ENCODE results near the gene GLDN.

GLDN gene

DNA sequence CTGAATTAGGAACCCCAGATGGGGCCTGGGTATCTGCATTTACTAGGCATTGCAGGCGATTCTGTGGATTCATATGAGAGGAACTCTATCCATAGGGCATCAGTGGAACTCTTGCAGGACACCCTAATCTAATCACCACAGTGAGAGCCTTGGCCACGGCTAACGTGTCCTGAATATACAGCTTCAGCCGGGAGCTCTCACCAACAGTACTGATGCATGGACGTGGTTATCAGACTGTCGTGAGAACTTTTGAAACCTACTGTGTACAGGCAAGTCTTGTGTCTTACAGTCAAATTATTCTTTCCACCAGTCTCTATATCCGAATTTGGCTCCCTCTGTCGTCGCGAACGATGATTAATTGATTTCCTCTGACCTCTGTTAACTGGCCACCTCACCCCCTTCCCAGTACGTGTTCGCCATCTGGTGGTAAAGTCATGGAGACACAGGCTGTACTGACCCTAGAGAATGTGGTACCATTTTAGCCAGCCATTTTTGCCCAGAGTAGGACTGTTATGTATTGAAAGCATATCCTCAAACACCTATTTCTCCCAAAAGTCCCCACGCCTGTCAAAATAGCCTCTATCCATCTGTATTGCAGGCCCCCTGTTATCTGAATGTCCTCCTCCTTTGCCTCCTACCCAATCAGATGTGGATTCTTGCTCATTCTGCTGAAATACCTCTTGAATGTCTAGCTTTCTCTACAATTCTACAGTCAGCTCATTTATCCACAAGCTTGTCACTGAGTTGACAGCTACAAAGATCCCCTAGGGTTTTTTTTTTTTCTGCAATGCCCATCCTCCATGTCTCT, 39.7 kb downstream of the GLDN start:
- no peak overlapping the region for H2BK5ac ChIP-seq (ENCODE audit: low read length)
- no peak overlapping the region for H3K4ac ChIP-seq (ENCODE audit: low read depth, low read length)
- no peak overlapping the region for H4K5ac ChIP-seq (ENCODE audit: low read length)
- no peak overlapping the region for H2BK120ac ChIP-seq (ENCODE audit: low read depth, low read length)
- H3K9ac ChIP-seq (ENCODE audit: low read length) = no peak overlapping the region
- H3K27ac ChIP-seq (ENCODE audit: low read depth, low read length) = no peak overlapping the region
- DNase-seq = peak; percentile 83
- H3K79me2 ChIP-seq (ENCODE audit: control insufficient read depth, insufficient read depth, low read length) = no peaks in the 10 kb centered on the region
- H3K79me1 ChIP-seq (ENCODE audit: low read length) = no peaks in the 10 kb centered on the region
- H3K4me3 ChIP-seq (ENCODE audit: low read length) = no peak overlapping the region
- no CpG with 5 or more reads among the region's 14 CpGs for WGBS (ENCODE audit: extremely low coverage, insufficient coverage, low lambda C conversion rate)
- no peak overlapping the region for H3K56ac ChIP-seq (ENCODE audit: low read length)
- H3K36me3 ChIP-seq (ENCODE audit: control insufficient read depth, insufficient read depth, low read length) = no peaks in the 10 kb centered on the region
- no peaks in the 10 kb centered on the region for H3K27me3 ChIP-seq (ENCODE audit: insufficient read depth, low read length, poor library complexity)
- peaks cover 2% of the 10 kb centered on the region for H3K4me1 ChIP-seq (ENCODE audit: control insufficient read depth, low read depth, low read length)
- H3K4me2 ChIP-seq (ENCODE audit: low read length) = no peak overlapping the region
- H3K18ac ChIP-seq (ENCODE audit: low read length) = no peak overlapping the region
- no peak overlapping the region for H4K8ac ChIP-seq (ENCODE audit: low read depth, low read length)
- H2BK15ac ChIP-seq (replicated peaks; ENCODE audit: low read depth) = no peak overlapping the region
- no peak overlapping the region for H3K23ac ChIP-seq (ENCODE audit: low read length)
- H2AK5ac ChIP-seq (ENCODE audit: low read length) = no peak overlapping the region

DNA sequence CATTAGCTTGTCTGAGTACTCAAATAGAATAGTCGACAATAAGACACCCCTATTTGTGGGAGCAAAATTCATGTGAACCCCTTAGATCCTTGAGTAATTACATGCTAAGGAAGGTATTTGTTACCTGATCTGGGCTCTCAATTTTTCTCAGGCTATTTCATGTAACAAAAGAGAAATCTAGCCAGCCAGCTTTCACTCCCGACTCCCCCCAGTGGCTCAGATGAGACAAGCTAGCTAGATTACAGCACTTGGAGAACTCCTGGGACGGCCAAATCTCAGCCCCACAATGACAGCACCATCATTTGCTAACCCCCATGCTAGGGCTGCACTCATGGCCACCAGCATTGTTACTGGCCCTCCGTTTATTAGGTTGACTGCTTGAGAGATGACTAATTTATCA, 41.3 kb downstream of the GLDN start:
- H3K4ac ChIP-seq (ENCODE audit: low read depth, low read length) = no peak overlapping the region
- no peak overlapping the region for H2BK120ac ChIP-seq (ENCODE audit: low read depth, low read length)
- H3K36me3 ChIP-seq (ENCODE audit: control insufficient read depth, insufficient read depth, low read length) = no peaks in the 10 kb centered on the region
- no peak overlapping the region for H4K5ac ChIP-seq (ENCODE audit: low read length)
- H3K79me1 ChIP-seq (ENCODE audit: low read length) = no peaks in the 10 kb centered on the region
- no peak overlapping the region for H3K4me3 ChIP-seq (ENCODE audit: low read length)
- no peak overlapping the region for H2AK5ac ChIP-seq (ENCODE audit: low read length)
- H3K27ac ChIP-seq (ENCODE audit: low read depth, low read length) = no peak overlapping the region
- H2BK15ac ChIP-seq (replicated peaks; ENCODE audit: low read depth) = no peak overlapping the region
- no peak overlapping the region for H3K9ac ChIP-seq (ENCODE audit: low read length)
- H2BK5ac ChIP-seq (ENCODE audit: low read length) = no peak overlapping the region
- H3K56ac ChIP-seq (ENCODE audit: low read length) = no peak overlapping the region
- H3K27me3 ChIP-seq (ENCODE audit: insufficient read depth, low read length, poor library complexity) = no peaks in the 10 kb centered on the region
- no peak overlapping the region for H3K18ac ChIP-seq (ENCODE audit: low read length)
- H3K23ac ChIP-seq (ENCODE audit: low read length) = no peak overlapping the region
- WGBS (ENCODE audit: extremely low coverage, insufficient coverage, low lambda C conversion rate) = no CpG with 5 or more reads among the region's 4 CpGs
- no peak overlapping the region for H4K8ac ChIP-seq (ENCODE audit: low read depth, low read length)
- no peaks in the 10 kb centered on the region for H3K79me2 ChIP-seq (ENCODE audit: control insufficient read depth, insufficient read depth, low read length)
- DNase-seq = peak; percentile 81
- no peak overlapping the region for H3K4me2 ChIP-seq (ENCODE audit: low read length)
- H3K4me1 ChIP-seq (ENCODE audit: control insufficient read depth, low read depth, low read length) = peaks cover 2% of the 10 kb centered on the region

DNA sequence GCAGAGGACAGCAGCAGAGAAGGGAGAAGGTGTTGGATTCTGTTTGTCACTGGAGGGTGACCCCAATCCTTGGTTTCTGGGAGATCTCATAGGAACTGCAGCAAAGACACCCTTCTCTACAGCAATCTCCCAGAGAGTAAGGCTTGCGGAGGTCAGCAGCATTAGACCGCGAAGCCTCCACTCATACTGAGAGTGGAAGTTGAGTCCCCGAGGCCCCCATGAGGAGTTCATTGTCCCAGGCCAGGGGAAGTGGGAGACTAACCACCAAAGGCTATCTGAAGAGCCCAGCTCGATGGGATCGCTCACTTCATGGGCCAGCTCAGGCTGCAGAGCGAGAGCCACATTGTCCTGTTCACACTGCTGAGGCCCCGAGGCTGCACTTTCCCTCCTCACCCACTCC, 44.6 kb downstream of the GLDN start:
- Histone ChIP-seq H3K79me1 (ENCODE audit: low read length) (no peaks in the 10 kb centered on the region), H3K9ac (ENCODE audit: low read length) (no peak overlapping the region), H3K4me3 (ENCODE audit: low read length) (no peak overlapping the region), H3K27ac (ENCODE audit: low read depth, low read length) (no peak overlapping the region), H3K56ac (ENCODE audit: low read length) (no peak overlapping the region), H3K18ac (ENCODE audit: low read length) (no peak overlapping the region), H2BK120ac (ENCODE audit: low read depth, low read length) (no peak overlapping the region), H3K27me3 (ENCODE audit: insufficient read depth, low read length, poor library complexity) (no peaks in the 10 kb centered on the region), H3K23ac (ENCODE audit: low read length) (no peak overlapping the region), H2BK15ac (replicated peaks; ENCODE audit: low read depth) (no peak overlapping the region), H3K4ac (ENCODE audit: low read depth, low read length) (no peak overlapping the region), H2BK5ac (ENCODE audit: low read length) (no peak overlapping the region), H3K4me2 (ENCODE audit: low read length) (no peak overlapping the region), H3K4me1 (ENCODE audit: control insufficient read depth, low read depth, low read length) (peaks cover 4% of the 10 kb centered on the region), H4K8ac (ENCODE audit: low read depth, low read length) (no peak overlapping the region), H3K79me2 (ENCODE audit: control insufficient read depth, insufficient read depth, low read length) (no peaks in the 10 kb centered on the region), H3K36me3 (ENCODE audit: control insufficient read depth, insufficient read depth, low read length) (no peaks in the 10 kb centered on the region), H4K5ac (ENCODE audit: low read length) (no peak overlapping the region), H2AK5ac (ENCODE audit: low read length) (no peak overlapping the region)
- WGBS (ENCODE audit: extremely low coverage, insufficient coverage, low lambda C conversion rate) = no CpG with 5 or more reads among the region's 8 CpGs
- no peak for DNase-seq

DNA sequence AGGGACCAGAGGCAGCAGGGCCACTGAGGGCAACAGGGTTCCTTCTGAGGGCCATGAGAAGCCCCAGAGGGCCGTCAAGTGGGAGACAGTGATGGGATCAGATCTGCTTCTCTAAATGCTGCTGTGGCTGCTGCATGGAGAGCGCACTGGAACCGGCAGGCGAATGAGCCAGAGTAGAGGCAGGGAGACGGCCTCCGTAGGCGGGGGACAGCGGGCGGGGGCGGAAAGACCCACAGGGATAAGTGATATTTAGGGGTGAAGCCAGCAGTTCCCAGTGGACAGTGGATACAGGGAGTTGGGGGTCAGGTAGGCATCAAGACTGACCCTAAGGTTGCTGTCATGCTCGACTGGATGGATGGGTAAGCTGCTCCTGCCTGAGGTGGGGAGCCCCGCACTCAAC, 45.0 kb downstream of the GLDN start:
- no peak overlapping the region for H2AK5ac ChIP-seq (ENCODE audit: low read length)
- no CpG with 5 or more reads among the region's 12 CpGs for WGBS (ENCODE audit: extremely low coverage, insufficient coverage, low lambda C conversion rate)
- no peak overlapping the region for H3K18ac ChIP-seq (ENCODE audit: low read length)
- no peak overlapping the region for H3K23ac ChIP-seq (ENCODE audit: low read length)
- H4K5ac ChIP-seq (ENCODE audit: low read length) = no peak overlapping the region
- H3K4me2 ChIP-seq (ENCODE audit: low read length) = no peak overlapping the region
- no peak for DNase-seq
- H3K27me3 ChIP-seq (ENCODE audit: insufficient read depth, low read length, poor library complexity) = no peaks in the 10 kb centered on the region
- H3K9ac ChIP-seq (ENCODE audit: low read length) = no peak overlapping the region
- no peak overlapping the region for H2BK120ac ChIP-seq (ENCODE audit: low read depth, low read length)
- peaks cover 7% of the 10 kb centered on the region for H3K4me1 ChIP-seq (ENCODE audit: control insufficient read depth, low read depth, low read length)
- H3K79me1 ChIP-seq (ENCODE audit: low read length) = no peaks in the 10 kb centered on the region
- H3K4ac ChIP-seq (ENCODE audit: low read depth, low read length) = no peak overlapping the region
- H4K8ac ChIP-seq (ENCODE audit: low read depth, low read length) = no peak overlapping the region
- no peaks in the 10 kb centered on the region for H3K79me2 ChIP-seq (ENCODE audit: control insufficient read depth, insufficient read depth, low read length)
- no peak overlapping the region for H3K56ac ChIP-seq (ENCODE audit: low read length)
- no peaks in the 10 kb centered on the region for H3K36me3 ChIP-seq (ENCODE audit: control insufficient read depth, insufficient read depth, low read length)
- no peak overlapping the region for H2BK15ac ChIP-seq (replicated peaks; ENCODE audit: low read depth)
- no peak overlapping the region for H2BK5ac ChIP-seq (ENCODE audit: low read length)
- no peak overlapping the region for H3K27ac ChIP-seq (ENCODE audit: low read depth, low read length)
- no peak overlapping the region for H3K4me3 ChIP-seq (ENCODE audit: low read length)

DNA sequence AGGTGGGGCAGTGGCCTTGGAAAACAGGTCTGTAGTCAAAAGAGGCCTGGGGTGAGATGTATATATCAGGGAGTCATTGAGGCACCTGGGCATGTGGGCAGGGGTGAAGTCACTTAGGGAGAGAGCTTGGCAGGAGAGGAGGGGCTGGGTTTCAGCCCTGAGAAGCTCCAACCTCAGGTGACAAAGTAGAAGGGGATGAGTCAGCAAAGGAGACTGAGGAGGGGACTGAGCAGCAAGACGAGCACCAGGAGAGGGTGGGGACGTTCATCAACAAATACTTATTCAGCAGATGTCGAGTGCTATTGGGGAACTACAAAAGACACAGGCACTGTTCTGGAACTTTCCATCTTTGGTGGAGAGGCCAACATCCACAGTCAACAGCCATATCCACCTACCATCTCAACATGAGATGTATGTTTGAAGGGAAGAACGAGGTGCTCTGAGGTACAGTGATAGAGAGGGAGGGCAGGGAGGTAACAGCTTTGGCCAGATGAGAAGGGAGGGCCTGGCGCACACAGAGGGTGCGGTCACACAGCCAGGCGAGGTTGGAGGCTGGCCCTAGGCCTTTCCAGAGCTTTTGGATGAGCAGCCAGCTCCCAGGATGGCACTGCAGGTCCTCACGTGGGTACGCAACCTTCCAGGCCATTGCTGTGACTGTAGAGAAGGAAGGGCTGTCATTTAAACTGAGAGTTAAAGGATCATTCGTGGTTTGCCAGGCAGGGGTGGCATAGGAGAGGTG, 45.7 kb downstream of the GLDN start:
- no peak overlapping the region for H3K27ac ChIP-seq (ENCODE audit: low read depth, low read length)
- no peak overlapping the region for H3K4me3 ChIP-seq (ENCODE audit: low read length)
- H3K79me1 ChIP-seq (ENCODE audit: low read length) = no peaks in the 10 kb centered on the region
- no peak overlapping the region for H3K23ac ChIP-seq (ENCODE audit: low read length)
- no peak overlapping the region for H2BK120ac ChIP-seq (ENCODE audit: low read depth, low read length)
- DNase-seq = no peak
- H3K18ac ChIP-seq (ENCODE audit: low read length) = no peak overlapping the region
- H2BK5ac ChIP-seq (ENCODE audit: low read length) = no peak overlapping the region
- H3K27me3 ChIP-seq (ENCODE audit: insufficient read depth, low read length, poor library complexity) = no peaks in the 10 kb centered on the region
- WGBS (ENCODE audit: extremely low coverage, insufficient coverage, low lambda C conversion rate) = no CpG with 5 or more reads among the region's 10 CpGs
- H3K4ac ChIP-seq (ENCODE audit: low read depth, low read length) = no peak overlapping the region
- peaks cover 8% of the 10 kb centered on the region for H3K4me1 ChIP-seq (ENCODE audit: control insufficient read depth, low read depth, low read length)
- no peaks in the 10 kb centered on the region for H3K79me2 ChIP-seq (ENCODE audit: control insufficient read depth, insufficient read depth, low read length)
- H2AK5ac ChIP-seq (ENCODE audit: low read length) = no peak overlapping the region
- H4K5ac ChIP-seq (ENCODE audit: low read length) = no peak overlapping the region
- H3K36me3 ChIP-seq (ENCODE audit: control insufficient read depth, insufficient read depth, low read length) = no peaks in the 10 kb centered on the region
- no peak overlapping the region for H3K56ac ChIP-seq (ENCODE audit: low read length)
- H4K8ac ChIP-seq (ENCODE audit: low read depth, low read length) = no peak overlapping the region
- no peak overlapping the region for H3K9ac ChIP-seq (ENCODE audit: low read length)
- H2BK15ac ChIP-seq (replicated peaks; ENCODE audit: low read depth) = no peak overlapping the region
- H3K4me2 ChIP-seq (ENCODE audit: low read length) = no peak overlapping the region

All from mesendoderm (in vitro differentiated cells).